Uterus (tissue), 2 donors: ENCODE measurements around the gene MGAT4B.

ENCODE experiments used
- POLR2A ChIP-seq, 2 donors: fragments of 450-650 bp; IDR thresholded peaks; one replicate each; pipeline ENCODE4 v1.6.1; 2016; ENCODE audit warnings: antibody characterized with exemption in 2 of 2, mild to moderate bottlenecking in 1 of 2, moderate library complexity in 1 of 2
- TF ChIP-seq, protein P1 (sequence below), 4 experiments: fragments of 200-600 bp in 2 of 4; fragments of 450-650 bp in 2 of 4; sonication (generic) in 2 of 4; IDR thresholded peaks; one replicate each; pipeline ENCODE4 v1.5.1; 2016 to 2019; ENCODE audit warnings: antibody characterized with exemption in 4 of 4, mild to moderate bottlenecking in 2 of 4, moderate library complexity in 1 of 4

DNA sequence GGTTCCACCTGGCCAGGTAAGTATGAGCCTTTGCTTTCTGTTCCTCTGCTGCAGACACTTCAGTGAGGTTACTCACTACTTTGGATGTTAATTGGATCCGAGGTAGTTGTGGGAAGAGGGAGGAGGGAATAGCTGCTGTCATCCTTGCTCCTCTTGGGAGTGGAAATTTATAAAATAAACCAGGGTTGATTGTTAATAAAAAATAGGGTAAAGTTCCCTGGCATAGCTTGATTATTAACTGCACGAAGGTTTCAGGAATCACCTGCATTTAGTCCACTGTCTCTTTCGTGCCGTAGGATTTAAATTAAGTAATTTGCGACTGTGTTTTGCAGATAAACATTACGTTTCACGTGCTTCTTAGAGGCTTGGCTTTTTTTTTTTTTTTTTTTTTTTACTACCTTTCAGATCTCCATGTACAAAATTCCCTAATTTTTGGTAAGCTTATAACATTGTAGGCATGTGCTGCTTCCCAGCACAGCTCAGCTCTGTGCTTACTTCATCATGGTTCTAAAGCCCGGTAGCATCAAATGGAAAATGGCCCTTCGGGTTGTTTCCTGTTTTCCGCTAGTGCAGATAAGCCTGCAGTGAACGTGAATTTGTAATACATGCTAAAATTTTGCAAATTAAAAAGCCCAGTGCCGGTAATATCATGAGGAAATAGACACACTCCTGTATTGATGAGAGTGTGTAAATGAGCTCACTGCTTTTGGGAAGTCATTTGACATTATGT is 39.8 kb downstream of the MGAT4B start:
- TF ChIP-seq, protein P1, sequence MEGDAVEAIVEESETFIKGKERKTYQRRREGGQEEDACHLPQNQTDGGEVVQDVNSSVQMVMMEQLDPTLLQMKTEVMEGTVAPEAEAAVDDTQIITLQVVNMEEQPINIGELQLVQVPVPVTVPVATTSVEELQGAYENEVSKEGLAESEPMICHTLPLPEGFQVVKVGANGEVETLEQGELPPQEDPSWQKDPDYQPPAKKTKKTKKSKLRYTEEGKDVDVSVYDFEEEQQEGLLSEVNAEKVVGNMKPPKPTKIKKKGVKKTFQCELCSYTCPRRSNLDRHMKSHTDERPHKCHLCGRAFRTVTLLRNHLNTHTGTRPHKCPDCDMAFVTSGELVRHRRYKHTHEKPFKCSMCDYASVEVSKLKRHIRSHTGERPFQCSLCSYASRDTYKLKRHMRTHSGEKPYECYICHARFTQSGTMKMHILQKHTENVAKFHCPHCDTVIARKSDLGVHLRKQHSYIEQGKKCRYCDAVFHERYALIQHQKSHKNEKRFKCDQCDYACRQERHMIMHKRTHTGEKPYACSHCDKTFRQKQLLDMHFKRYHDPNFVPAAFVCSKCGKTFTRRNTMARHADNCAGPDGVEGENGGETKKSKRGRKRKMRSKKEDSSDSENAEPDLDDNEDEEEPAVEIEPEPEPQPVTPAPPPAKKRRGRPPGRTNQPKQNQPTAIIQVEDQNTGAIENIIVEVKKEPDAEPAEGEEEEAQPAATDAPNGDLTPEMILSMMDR (IDR thresholded peaks at IDR 0.05): no peak
- no peak for TF ChIP-seq POLR2A (IDR thresholded peaks at IDR 0.05)
